HepG2 (cell line): ENCODE measurements around the gene CLEC3A. TPM values are rescaled to one million over a fixed set of nuclear protein-coding genes. Genes with fewer than 3 reads are reported as not detected.

ENCODE experiments used
- ATAD3A ChIP-seq: sonication (generic); formaldehyde crosslinking; IDR thresholded peaks from 2 replicates; pipeline ENCODE4 v1.4.0; 2020; ENCODE audit warnings: missing genetic modification reagents
- EZH2 ChIP-seq: conservative IDR thresholded peaks from 2 replicates; pipeline ENCODE4 v1.6.1; 2012; ENCODE audit warnings: mild to moderate bottlenecking, low read depth, low read length, moderate library complexity
- FOXA1 ChIP-seq, 2 experiments: fragments of 450-650 bp in 1 of 2; sonication (generic) in 1 of 2; formaldehyde crosslinking in 1 of 2; IDR thresholded peaks; 2 replicates each; pipeline versions ENCODE4 v1.4.0 to v1.6.1; 2016 to 2020; ENCODE audit warnings: missing genetic modification reagents in 1 of 2
- MTF2 ChIP-seq: sonication (generic); formaldehyde crosslinking; IDR thresholded peaks from 2 replicates; pipeline ENCODE4 v1.5.0; 2020; ENCODE audit warnings: missing genetic modification reagents, borderline replicate concordance
- ONECUT2 ChIP-seq: sonication (generic); formaldehyde crosslinking; IDR thresholded peaks from 2 replicates; pipeline ENCODE4 v1.4.0; 2020; ENCODE audit warnings: missing genetic modification reagents
- SNAI1 ChIP-seq: sonication (generic); formaldehyde crosslinking; IDR thresholded peaks from 2 replicates; pipeline ENCODE4 v1.5.0; 2020; ENCODE audit warnings: mild to moderate bottlenecking, missing genetic modification reagents, borderline replicate concordance
- SSRP1 ChIP-seq: IDR thresholded peaks from 2 replicates; pipeline ENCODE4 v1.6.1; 2016; ENCODE audit warnings: control low read depth
- XBP1 ChIP-seq: sonication (generic); formaldehyde crosslinking; IDR thresholded peaks from 2 replicates; pipeline ENCODE4 v1.5.0; 2020; ENCODE audit warnings: missing genetic modification reagents
- ZC3H13 ChIP-seq: sonication (generic); formaldehyde crosslinking; IDR thresholded peaks from 2 replicates; pipeline ENCODE4 v1.8.1; 2023; ENCODE audit warnings: mild to moderate bottlenecking, missing genetic modification reagents, moderate library complexity
- ZNF33A ChIP-seq: sonication (generic); formaldehyde crosslinking; IDR thresholded peaks from 2 replicates; pipeline ENCODE4 v1.5.1; 2020; ENCODE audit warnings: missing genetic modification reagents, mild to moderate bottlenecking, moderate library complexity, borderline replicate concordance
- ZNF703 ChIP-seq: sonication (generic); formaldehyde crosslinking; IDR thresholded peaks from 2 replicates; pipeline ENCODE4 v1.5.1; 2020; ENCODE audit warnings: missing genetic modification reagents, mild to moderate bottlenecking, moderate library complexity, borderline replicate concordance
- ZNF749 ChIP-seq: sonication (generic); formaldehyde crosslinking; IDR thresholded peaks from 2 replicates; pipeline ENCODE4 v1.8.0; 2022; ENCODE audit warnings: mild to moderate bottlenecking, missing genetic modification reagents, moderate library complexity, borderline replicate concordance
- ZSCAN12 ChIP-seq: sonication (generic); formaldehyde crosslinking; IDR thresholded peaks from 2 replicates; pipeline ENCODE4 v1.9.0; 2021; ENCODE audit warnings: mild to moderate bottlenecking, missing genetic modification reagents
- polyA plus RNA-seq, 8 experiments: library from polyadenylated mRNA; depleted of rRNA in 3 of 8; stranded (reverse) in 7 of 8; unstranded in 1 of 8; fragments of >200 nt; fragmentation: Illumina TruSeq in 4 of 8; extraction: Trizol in 4 of 8; gene quantifications; 2 replicates each; pipeline versions ENCODE4 v1.2.1 to v1.2.3, GENCODE V29; 2011 to 2016; ENCODE audit warnings: low read depth in 4 of 8, missing spikeins in 1 of 8, mixed read lengths in 1 of 8; ENCODE audit not compliant: insufficient read depth in 1 of 8
- total RNA-seq, 5 experiments: library from RNA; depleted of rRNA; stranded (reverse); fragments of >200 nt; fragmentation: Illumina TruSeq; extraction: Trizol; gene quantifications; 2 replicates each; pipeline ENCODE4 v1.2.3, GENCODE V29; 2016; ENCODE audit warnings: low read depth in 1 of 5
- TF ChIP-seq, protein P1 (sequence below): sonication (generic); formaldehyde crosslinking; IDR thresholded peaks from 2 replicates; pipeline ENCODE4 v1.4.0; 2020; ENCODE audit warnings: missing genetic modification reagents
- TF ChIP-seq, protein P2 (sequence below): sonication (generic); formaldehyde crosslinking; IDR thresholded peaks from one replicate; pipeline ENCODE4 v1.5.1; 2020; ENCODE audit warnings: mild to moderate bottlenecking, missing genetic modification reagents; ENCODE audit errors: not compliant biosample characterization
- TF ChIP-seq, protein P3 (sequence below): fragments of 450-650 bp; IDR thresholded peaks from 2 replicates; pipeline ENCODE4 v1.6.1; 2016

The CLEC3A gene
- total and polyA plus RNA-seq, 2 of the 13 experiments (the other 11 are each of a cell fraction or from before 2014, with no cell fraction given): not detected

DNA sequence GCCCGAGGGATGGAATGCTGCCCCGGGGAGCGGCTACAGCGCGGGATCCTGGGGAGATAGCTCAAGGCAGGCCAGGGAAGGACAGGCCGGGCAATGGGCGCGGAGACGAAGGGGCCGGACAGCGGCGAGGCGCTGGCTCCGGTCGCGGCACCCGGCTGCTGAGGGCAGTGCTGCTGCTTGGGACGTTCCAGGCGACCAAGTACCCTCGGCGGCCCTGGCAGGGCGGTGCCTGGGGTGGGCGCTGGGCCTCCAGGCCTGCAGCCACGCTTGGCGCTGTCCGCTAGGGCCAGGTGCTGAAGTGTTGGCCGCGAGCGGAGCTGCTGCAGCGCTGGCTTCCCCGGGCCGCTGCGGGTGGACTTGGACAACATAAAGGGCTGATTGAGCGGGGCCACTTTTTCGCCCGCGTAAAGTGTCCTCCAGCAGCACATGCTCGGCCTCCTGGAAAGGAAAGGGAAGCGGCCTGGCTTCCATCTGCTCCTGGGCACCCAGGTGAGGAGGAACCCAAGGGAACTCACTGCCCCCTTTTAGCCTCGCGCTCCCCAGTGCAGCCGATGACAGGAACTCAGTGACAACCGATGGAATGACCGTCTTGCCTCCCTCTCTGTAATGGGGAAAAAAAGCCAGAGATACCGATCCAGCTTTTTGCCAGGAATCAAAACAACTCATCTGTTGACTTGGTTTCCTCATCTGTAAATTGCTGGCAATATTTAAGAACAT, 23.7 kb downstream of the CLEC3A start (continued):
- TF ChIP-seq EZH2 (0 out of 2 replicates have a peak, but pooled peaks have one; percentile 28), ZSCAN12 (CRISPR knock-in tag) (peak; percentile 99), ZNF703 (CRISPR knock-in tag) (peak; percentile 82; the same call in 1 of the 2 replicates), XBP1 (CRISPR knock-in tag) (peak; percentile 98), ZC3H13 (CRISPR knock-in tag) (peak; percentile 98), SNAI1 (CRISPR knock-in tag) (peak; percentile 95), ZNF33A (no peak), ATAD3A (CRISPR knock-in tag) (peak; percentile 97), ZNF749 (CRISPR knock-in tag) (peak; percentile 99), MTF2 (peak; percentile 97; the same call in 1 of the 2 replicates), FOXA1 (IDR thresholded peaks at IDR 0.05) (no peak), FOXA1 (CRISPR knock-in tag; IDR thresholded peaks at IDR 0.05) (no peak), ONECUT2 (CRISPR knock-in tag) (peak; percentile 76), SSRP1 (CRISPR knock-in tag) (0 out of 2 replicates have a peak, but pooled peaks have one; percentile 63)
- TF ChIP-seq, protein P1, sequence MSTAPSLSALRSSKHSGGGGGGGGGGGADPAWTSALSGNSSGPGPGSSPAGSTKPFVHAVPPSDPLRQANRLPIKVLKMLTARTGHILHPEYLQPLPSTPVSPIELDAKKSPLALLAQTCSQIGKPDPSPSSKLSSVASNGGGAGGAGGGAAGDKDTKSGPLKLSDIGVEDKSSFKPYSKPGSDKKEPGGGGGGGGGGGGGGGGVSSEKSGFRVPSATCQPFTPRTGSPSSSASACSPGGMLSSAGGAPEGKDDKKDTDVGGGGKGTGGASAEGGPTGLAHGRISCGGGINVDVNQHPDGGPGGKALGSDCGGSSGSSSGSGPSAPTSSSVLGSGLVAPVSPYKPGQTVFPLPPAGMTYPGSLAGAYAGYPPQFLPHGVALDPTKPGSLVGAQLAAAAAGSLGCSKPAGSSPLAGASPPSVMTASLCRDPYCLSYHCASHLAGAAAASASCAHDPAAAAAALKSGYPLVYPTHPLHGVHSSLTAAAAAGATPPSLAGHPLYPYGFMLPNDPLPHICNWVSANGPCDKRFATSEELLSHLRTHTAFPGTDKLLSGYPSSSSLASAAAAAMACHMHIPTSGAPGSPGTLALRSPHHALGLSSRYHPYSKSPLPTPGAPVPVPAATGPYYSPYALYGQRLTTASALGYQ: peak; percentile 90
- TF ChIP-seq, protein P2, sequence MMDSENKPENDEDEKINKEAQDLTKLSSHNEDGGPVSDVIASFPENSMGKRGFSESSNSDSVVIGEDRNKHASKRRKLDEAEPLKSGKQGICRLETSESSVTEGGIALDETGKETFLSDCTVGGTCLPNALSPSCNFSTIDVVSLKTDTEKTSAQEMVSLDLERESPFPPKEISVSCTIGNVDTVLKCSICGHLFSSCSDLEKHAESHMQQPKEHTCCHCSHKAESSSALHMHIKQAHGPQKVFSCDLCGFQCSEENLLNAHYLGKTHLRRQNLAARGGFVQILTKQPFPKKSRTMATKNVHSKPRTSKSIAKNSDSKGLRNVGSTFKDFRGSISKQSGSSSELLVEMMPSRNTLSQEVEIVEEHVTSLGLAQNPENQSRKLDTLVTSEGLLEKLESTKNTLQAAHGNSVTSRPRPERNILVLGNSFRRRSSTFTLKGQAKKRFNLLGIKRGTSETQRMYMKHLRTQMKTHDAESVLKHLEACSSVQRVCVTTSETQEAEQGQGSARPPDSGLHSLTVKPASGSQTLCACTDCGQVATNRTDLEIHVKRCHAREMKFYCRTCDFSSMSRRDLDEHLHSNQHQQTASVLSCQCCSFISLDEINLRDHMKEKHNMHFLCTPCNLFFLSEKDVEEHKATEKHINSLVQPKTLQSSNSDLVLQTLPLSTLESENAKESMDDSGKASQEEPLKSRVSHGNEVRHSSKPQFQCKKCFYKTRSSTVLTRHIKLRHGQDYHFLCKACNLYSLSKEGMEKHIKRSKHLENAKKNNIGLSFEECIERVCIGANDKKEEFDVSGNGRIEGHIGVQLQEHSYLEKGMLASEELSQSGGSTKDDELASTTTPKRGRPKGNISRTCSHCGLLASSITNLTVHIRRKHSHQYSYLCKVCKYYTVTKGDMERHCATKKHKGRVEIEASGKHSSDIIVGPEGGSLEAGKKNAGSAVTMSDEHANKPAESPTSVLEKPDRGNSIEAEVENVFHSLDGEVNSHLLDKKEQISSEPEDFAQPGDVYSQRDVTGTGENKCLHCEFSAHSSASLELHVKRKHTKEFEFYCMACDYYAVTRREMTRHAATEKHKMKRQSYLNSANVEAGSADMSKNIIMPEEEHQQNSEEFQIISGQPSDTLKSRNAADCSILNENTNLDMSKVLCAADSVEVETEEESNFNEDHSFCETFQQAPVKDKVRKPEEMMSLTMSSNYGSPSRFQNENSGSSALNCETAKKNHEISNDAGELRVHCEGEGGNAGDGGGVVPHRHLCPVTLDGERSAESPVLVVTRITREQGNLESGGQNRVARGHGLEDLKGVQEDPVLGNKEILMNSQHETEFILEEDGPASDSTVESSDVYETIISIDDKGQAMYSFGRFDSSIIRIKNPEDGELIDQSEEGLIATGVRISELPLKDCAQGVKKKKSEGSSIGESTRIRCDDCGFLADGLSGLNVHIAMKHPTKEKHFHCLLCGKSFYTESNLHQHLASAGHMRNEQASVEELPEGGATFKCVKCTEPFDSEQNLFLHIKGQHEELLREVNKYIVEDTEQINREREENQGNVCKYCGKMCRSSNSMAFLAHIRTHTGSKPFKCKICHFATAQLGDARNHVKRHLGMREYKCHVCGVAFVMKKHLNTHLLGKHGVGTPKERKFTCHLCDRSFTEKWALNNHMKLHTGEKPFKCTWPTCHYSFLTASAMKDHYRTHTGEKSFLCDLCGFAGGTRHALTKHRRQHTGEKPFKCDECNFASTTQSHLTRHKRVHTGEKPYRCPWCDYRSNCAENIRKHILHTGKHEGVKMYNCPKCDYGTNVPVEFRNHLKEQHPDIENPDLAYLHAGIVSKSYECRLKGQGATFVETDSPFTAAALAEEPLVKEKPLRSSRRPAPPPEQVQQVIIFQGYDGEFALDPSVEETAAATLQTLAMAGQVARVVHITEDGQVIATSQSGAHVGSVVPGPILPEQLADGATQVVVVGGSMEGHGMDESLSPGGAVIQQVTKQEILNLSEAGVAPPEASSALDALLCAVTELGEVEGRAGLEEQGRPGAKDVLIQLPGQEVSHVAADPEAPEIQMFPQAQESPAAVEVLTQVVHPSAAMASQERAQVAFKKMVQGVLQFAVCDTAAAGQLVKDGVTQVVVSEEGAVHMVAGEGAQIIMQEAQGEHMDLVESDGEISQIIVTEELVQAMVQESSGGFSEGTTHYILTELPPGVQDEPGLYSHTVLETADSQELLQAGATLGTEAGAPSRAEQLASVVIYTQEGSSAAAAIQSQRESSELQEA (CRISPR knock-in tag): peak; percentile 98
- TF ChIP-seq, protein P3, sequence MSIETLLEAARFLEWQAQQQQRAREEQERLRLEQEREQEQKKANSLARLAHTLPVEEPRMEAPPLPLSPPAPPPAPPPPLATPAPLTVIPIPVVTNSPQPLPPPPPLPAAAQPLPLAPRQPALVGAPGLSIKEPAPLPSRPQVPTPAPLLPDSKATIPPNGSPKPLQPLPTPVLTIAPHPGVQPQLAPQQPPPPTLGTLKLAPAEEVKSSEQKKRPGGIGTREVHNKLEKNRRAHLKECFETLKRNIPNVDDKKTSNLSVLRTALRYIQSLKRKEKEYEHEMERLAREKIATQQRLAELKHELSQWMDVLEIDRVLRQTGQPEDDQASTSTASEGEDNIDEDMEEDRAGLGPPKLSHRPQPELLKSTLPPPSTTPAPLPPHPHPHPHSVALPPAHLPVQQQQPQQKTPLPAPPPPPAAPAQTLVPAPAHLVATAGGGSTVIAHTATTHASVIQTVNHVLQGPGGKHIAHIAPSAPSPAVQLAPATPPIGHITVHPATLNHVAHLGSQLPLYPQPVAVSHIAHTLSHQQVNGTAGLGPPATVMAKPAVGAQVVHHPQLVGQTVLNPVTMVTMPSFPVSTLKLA: no peak
